ENCODE data around the gene MYOC.
A peak's percentile ranks its signal among the peaks of the same experiment; 100 is the strongest.
"Not testable (repeated sequence)": the region's sequence is repeated elsewhere in the genome, so short reads cannot be mapped to it uniquely, and the experiment has no call there.

Gene MYOC

DNA sequence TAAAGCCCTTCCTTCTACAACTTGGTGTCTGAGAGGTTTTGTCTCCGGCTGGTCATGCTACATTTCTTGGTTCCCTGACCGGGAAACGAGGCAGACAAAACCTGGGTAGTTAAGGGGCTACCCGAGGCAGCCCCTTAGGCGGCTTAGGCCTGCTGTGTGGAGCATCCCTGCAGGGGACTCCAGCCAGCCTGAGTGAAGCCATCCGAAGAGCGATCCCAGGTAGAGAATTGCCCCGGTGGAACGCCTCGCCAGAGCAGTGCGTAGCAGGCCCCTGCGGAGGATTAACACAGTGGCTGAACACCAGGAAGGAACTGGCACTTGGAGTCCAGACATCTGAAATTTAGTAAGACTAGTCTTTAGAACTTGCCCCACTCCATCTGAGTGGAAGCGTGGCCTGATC lies 51.6 kb downstream of the MYOC start:
- no peak for DNase-seq

DNA sequence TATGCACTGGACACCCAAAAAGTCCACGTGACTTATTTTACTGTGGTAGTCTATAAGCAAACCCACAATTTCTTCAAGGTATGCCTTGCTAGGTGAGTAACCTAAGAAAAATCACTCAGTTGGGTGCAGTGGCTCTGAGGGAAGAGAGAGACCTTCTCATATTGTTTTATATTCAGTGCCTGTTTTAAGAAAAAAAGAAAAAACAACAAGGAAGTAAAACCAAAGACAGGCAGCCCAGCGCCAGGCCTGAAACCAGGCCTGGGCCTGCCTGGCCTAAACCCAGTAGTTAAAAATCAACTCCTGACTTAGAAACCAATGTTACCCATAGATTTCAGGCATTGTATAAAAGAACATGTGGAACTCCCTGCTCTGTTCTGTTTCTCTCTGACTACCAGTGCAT lies 52.2 kb downstream of the MYOC start:
- not testable (repeated sequence) for DNase-seq

DNA sequence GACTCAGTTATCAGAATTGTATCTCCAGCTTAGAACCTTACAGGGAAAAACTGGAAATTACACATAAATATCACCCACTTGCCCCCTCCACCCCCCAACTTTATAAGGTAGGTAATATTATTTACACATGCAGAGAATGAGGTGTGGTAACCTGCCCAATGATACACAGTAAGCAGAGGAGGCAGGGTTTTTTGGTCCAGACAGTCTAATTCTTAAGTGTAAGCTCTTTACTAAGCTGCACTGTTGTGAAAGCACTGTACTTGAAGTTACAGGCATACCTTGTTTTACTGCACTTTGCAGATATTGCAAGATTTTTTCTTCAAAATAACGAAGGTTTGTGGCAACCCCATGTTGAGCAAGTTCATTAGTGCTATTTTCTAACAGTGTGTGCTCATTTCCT lies 55.3 kb downstream of the MYOC start:
- DNase-seq, result no peak

DNA sequence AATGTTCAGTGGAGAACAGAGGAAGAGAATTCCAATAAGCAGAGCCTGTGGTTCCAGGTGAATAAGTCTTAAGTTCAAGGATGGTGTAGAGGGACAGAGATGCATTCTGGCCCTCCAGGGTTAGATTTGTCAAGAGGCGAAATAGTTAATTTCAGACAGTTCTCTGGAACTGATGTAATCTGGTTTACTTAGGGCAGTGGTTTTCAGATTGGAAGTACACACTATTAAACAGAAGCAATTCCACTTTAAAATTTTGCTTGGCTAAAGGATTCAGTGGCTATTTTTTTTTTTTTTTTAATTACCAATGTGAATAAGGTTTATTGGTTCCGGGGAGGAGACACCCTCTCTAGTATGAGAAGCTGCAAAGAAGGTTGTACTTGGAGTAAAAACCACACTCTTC lies 55.8 kb downstream of the MYOC start:
- no peak for DNase-seq

DNA sequence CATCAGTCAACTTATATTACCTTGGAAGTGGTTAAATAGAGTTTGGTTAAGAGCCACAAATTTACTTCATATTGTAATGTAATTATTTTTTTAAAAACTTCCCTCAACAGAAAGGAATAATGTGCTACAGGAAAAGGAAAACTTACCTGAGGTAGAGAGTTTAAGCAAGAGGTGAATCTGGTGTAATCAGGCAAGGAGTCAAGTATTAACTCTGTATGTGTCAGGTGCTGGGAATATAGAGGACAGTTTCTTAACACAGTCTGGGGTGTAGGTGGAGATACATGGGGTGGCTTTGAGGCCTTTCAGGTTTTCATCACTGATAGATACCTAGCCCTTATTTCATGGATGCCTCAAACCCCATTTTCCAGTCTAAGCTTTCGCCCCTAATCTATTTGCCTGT lies 56.4 kb downstream of the MYOC start:
- DNase-seq, result no peak

DNA sequence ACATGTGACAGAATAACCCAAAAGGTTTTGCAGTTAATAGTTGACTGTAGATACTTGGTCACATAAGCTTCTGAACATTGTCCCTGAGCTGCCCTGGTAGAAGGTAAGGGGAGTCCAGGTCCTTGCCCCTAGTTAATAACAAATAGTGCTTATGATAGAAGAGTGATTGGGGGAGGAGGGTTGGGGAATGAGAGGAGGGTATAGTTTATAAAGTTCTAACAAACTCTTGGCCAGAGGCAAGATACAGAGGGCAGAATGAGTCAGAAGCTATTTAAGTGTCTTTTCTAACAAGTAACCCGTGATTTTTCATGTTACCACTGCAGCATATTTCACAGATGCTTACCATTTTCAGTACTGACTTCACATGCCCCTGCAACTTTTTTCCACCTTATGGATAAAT lies 57.2 kb downstream of the MYOC start:
- DNase-seq, result no peak

DNA sequence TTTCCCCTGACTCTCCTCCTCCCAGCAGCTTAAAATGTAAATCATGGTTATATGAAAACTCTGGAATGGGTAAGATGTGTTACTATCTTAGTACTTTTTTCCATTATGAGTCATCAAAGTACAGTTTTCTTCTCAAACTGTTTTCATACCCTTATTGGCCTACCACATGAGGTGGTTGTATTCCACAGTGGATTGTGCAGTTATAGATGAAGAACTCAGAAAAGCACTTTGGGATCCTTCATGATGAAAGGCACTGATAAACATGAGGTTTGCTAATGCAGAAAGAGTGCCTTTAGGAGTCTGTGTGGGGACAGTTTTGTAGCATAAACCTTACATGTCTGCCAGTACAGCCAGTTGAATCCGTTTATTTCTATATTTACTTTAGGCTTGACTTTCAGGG lies 62.5 kb downstream of the MYOC start:
- DNase-seq, result peak; percentile 34

DNA sequence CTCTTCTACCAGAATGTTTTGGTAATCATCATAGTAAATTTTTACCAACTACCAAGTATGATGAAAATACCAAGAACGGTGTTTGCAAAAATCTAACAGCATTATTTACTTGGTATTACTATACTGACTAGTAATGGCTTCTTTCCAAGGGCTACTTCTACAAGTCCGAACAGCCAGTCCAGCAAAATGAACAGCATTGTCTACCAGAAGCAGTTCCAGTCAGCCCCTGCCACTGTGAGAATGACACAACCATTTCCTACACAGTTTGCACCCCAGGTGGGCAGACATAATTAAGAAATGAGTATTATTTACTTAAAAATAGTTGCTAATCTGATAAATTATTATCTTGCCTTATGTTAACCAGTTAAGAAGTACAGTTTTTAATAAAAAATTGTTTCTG lies 64.3 kb downstream of the MYOC start:
- DNase-seq, result no peak

DNA sequence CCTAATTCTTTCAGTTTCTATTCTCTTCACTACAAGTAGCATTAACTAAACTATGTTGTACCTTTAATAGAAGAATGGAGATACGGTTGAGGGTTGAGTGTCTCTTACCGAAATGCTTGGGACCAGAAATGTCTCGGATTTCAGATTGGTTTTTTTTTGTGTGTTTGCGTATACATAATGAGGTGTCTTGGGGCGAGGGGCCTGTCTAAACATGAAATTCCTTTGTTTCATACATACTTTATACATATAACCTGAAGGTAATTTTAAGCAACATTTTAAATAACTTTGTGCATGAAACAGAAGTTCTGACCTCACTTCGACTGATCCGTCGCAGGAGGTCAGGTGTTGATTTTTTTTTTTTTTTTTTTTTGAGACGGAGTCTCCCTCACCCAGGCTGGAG lies 66.8 kb downstream of the MYOC start:
- no peak for DNase-seq

Measured in activated CD4-positive, alpha-beta T cell treated with anti-CD3 and anti-CD28 coated beads, Interleukin-10, Interleukin-2, amounts not matched to agents 100 ng/mL and 50 ng/mL, durations not matched to agents 16 hours and 8 hours (primary cell).